GM19372 (cell line): ENCODE data around the gene HOTAIR.

ENCODE experiments used
- ATAC-seq: cut with Tn5 transposase; IDR thresholded peaks from one replicate; pipeline ENCODE4 v1.9.1; 2021; ENCODE audit warnings: mild to moderate bottlenecking, low read depth, moderate library complexity; ENCODE audit not compliant: unreplicated experiment

Gene HOTAIR

GRCh38 chr12:53976823-53977595, 2.3 kb upstream of the HOTAIR start:
- no peak for ATAC-seq

GRCh38 chr12:53976172-53976822, 1.5 kb upstream of the HOTAIR start:
- no peak for ATAC-seq

GRCh38 chr12:53975479-53976152, 862 bp upstream of the HOTAIR start:
- ATAC-seq: no peak

- ATAC-seq: no peak
These were observed 314 bp upstream of the HOTAIR start for GRCh38 chr12:53975064-53975471.

- no peak for ATAC-seq
These were observed 1.3 kb downstream of the HOTAIR start for GRCh38 chr12:53973236-53974042.

GRCh38 chr12:53972722-53973235, 2.0 kb downstream of the HOTAIR start, which contains the start of gene HOXC11:
TSS of gene HOXC11 (plus strand) at chr12:53973126. CDS start at chr12:53973242, 116 bp downstream.
- ATAC-seq: no peak

GRCh38 chr12:53972152-53972702, 2.5 kb downstream of the HOTAIR start:
- no peak for ATAC-seq

GRCh38 chr12:53971686-53972085, 3.1 kb downstream of the HOTAIR start:
- no peak for ATAC-seq

GRCh38 chr12:53971129-53971528, 3.6 kb downstream of the HOTAIR start:
- no peak for ATAC-seq

GRCh38 chr12:53970451-53970850, 4.3 kb downstream of the HOTAIR start:
- no peak for ATAC-seq

- no peak for ATAC-seq
These were observed 5.0 kb downstream of the HOTAIR start for GRCh38 chr12:53969588-53970259.

GRCh38 chr12:53968214-53969127, 6.3 kb downstream of the HOTAIR start:
- no peak for ATAC-seq

- ATAC-seq: no peak
These were observed 7.3 kb downstream of the HOTAIR start for GRCh38 chr12:53967421-53967925.

GRCh38 chr12:53966385-53967133, 8.2 kb downstream of the HOTAIR start:
- no peak for ATAC-seq

GRCh38 chr12:53966085-53966384, 8.7 kb downstream of the HOTAIR start:
- ATAC-seq: no peak

- ATAC-seq: no peak
These were observed 9.3 kb downstream of the HOTAIR start for GRCh38 chr12:53965281-53966084.

- no peak for ATAC-seq
These were observed 10.4 kb downstream of the HOTAIR start for GRCh38 chr12:53964315-53964713.
